ENCODE data around the gene WDR5.
A peak's percentile ranks its signal among the peaks of the same experiment; 100 is the strongest.

WDR5 gene

DNA sequence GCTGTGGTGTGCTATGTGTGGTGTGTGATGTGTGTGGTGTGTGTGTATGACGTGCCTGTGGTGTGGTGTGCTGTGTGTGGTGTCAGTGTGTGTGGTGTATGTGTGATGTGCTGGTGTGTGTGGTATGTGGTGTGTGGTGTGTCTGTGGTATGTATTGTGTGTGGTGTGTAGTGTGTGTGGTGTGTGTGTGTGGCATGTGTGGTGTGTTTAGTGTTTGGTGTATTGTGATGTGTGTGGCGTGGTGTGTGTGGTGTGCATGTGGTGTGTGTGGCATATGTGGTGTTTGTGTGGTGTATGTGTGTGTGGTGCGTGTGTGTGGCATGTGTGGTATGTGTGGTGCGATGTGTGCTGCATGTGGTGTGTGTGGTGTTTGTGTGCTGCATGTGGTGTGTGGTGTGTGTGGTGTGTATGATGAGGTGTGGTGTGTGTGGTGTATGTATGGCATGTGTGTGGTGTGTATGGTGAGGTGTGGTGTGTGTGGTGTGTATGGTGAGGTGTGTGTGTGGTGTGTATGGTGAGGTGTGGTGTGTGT lies 46.7 kb downstream of the WDR5 start:
- no peaks in the 10 kb centered on the region for H3K36me3 ChIP-seq (replicated peaks)
- no peak for DNase-seq
- in situ Hi-C loops (cut with HindIII; ENCODE audit: low pct_ligation_motif_present, low sequenced_read_pairs): no loop called here
- H3K27ac ChIP-seq: no peak overlapping the region
- H3K4me3 ChIP-seq (ENCODE audit: low read depth, low read length): no peak overlapping the region
- H3K27me3 ChIP-seq (replicated peaks): peaks cover 9% of the 10 kb centered on the region
- TF ChIP-seq, protein P1, sequence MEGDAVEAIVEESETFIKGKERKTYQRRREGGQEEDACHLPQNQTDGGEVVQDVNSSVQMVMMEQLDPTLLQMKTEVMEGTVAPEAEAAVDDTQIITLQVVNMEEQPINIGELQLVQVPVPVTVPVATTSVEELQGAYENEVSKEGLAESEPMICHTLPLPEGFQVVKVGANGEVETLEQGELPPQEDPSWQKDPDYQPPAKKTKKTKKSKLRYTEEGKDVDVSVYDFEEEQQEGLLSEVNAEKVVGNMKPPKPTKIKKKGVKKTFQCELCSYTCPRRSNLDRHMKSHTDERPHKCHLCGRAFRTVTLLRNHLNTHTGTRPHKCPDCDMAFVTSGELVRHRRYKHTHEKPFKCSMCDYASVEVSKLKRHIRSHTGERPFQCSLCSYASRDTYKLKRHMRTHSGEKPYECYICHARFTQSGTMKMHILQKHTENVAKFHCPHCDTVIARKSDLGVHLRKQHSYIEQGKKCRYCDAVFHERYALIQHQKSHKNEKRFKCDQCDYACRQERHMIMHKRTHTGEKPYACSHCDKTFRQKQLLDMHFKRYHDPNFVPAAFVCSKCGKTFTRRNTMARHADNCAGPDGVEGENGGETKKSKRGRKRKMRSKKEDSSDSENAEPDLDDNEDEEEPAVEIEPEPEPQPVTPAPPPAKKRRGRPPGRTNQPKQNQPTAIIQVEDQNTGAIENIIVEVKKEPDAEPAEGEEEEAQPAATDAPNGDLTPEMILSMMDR (IDR thresholded peaks at IDR 0.05; ENCODE audit: low read depth, low read length, missing control alignments): no peak

DNA sequence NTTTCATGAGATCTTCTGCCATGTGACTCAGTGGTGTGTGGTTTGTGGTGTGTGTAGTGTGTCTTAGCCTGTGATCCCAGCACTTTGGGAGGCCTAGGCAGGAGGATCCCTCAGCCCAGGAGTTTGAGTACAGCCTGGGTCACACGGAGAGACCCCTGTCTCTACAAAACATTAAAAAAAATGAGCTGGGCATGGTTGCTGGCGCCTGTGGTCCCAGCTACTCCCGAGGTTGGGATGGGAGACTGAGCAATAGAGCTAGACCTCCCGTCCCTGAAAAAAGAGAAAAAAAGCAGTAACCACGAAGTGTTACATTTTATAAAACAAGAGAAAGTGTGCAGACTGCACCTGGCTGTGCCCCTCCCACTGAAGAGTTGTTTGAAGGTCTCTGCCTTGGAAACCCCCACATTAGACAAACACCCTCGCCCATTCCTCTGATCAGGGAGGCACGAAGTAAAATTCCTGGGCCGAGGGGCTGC lies 49.7 kb downstream of the WDR5 start:
- in situ Hi-C loops (cut with HindIII; ENCODE audit: low pct_ligation_motif_present, low sequenced_read_pairs): no loop called here

DNA sequence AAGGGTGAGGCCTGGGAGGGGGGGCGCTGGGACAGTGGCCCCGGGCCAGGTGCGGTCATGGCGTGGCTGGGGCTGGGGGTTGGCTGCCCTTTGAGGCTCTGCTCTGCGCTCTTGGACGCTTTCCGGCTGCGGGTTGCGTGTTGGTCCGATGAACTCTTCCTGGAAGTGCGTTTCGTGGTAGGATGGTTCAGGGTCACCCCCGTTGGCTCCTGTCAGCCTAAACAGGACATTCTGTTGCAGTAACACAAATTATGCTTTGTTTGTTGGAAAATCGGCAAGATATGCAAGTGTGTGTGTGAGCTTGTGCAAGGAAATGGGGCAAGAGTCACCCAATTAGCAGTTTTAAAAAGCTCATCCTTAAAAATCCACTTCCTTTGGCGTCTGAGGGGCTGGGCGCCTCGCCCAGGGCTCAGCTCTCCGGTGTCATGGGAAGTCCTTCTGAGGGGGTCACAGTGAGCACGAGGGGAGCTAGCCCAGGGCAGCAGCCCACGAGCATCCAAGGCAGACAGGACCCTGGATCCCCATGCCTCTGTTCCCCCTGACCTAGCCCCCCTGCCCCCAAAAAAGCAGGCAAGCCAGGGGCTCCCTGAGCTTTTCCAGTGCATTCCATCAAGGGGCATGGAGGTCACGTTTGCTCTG lies 50.7 kb downstream of the WDR5 start:
- no peak overlapping the region for H3K27ac ChIP-seq
- TF ChIP-seq, protein P1 (IDR thresholded peaks at IDR 0.05; ENCODE audit: low read depth, low read length, missing control alignments): no peak
- no peak overlapping the region for H3K4me3 ChIP-seq (ENCODE audit: low read depth, low read length)
- in situ Hi-C loops (cut with HindIII; ENCODE audit: low pct_ligation_motif_present, low sequenced_read_pairs): no loop called here
- peaks cover 13% of the 10 kb centered on the region for H3K27me3 ChIP-seq (replicated peaks)
- H3K36me3 ChIP-seq (replicated peaks): no peaks in the 10 kb centered on the region
- no peak for DNase-seq

More for the DNA sequence above, 49.7 kb downstream of the WDR5 start:
- Histone ChIP-seq H3K4me3 (ENCODE audit: low read depth, low read length) (no peak overlapping the region), H3K27me3 (replicated peaks) (peaks cover 13% of the 10 kb centered on the region), H3K27ac (no peak overlapping the region), H3K36me3 (replicated peaks) (no peaks in the 10 kb centered on the region)
- TF ChIP-seq, protein P1 (IDR thresholded peaks at IDR 0.05; ENCODE audit: low read depth, low read length, missing control alignments): no peak
- DNase-seq: no peak

DNA sequence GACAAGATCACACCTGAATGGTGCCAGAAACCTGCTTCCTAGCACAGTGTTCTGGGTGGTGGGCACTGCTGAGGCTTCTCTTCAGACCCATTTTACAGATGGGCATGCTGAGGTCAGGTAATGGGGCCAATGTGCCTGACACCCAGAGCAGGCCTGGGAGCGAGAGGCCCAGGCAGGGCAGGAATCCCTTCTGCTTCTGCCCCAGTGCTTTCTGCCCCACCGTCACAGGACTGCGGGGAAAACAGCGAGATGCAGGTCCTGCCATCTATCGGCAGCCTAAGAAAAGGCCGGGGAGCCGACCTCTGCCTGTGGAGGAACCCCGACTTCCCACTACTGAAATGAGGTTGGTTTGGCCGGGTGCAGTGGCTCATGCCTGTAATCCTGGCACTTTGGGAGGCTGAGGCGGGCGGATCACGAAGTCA lies 51.2 kb downstream of the WDR5 start:
- Histone ChIP-seq H3K27me3 (replicated peaks) (peaks cover 13% of the 10 kb centered on the region), H3K36me3 (replicated peaks) (no peaks in the 10 kb centered on the region), H3K27ac (no peak overlapping the region), H3K4me3 (ENCODE audit: low read depth, low read length) (no peak overlapping the region)
- DNase-seq: no peak
- in situ Hi-C loops (cut with HindIII; ENCODE audit: low pct_ligation_motif_present, low sequenced_read_pairs): no loop called here
- TF ChIP-seq, protein P1 (IDR thresholded peaks at IDR 0.05; ENCODE audit: low read depth, low read length, missing control alignments): peak; percentile 22

DNA sequence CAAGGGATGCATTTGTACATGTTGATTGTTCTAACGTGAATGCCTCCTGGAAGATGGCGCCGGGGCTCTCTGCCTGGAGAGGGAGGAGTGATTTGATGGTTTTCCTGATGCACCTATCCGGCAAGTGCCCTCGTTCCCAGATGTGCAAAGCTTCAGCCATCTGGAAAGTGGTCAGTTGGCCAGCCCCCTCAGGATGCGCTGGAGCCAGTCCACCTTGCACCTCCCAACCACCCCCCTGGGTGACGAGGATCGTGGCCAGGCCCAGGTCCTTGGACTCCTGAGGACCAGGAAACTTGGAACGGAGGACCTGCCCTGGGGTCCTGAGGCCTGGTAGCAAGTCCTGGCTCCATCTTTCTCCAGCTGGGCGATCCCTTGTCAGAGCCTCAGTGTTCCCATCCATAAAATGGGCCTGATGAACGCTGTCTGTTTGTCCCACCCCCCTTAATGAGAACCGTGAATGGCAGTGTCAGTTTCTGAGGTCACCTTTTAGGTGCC lies 52.1 kb downstream of the WDR5 start:
- Histone ChIP-seq H3K27me3 (replicated peaks) (peaks cover 13% of the 10 kb centered on the region), H3K4me3 (ENCODE audit: low read depth, low read length) (no peak overlapping the region), H3K36me3 (replicated peaks) (no peaks in the 10 kb centered on the region), H3K27ac (no peak overlapping the region)
- no peak for DNase-seq
- TF ChIP-seq, protein P1 (IDR thresholded peaks at IDR 0.05; ENCODE audit: low read depth, low read length, missing control alignments): no peak
- in situ Hi-C loops (cut with HindIII; ENCODE audit: low pct_ligation_motif_present, low sequenced_read_pairs): no loop called here

Measured in brain microvascular endothelial cell (primary cell).